GM23248 (cell line): ENCODE data around the gene ZC3H18. TPM values are rescaled to one million over a fixed set of nuclear protein-coding genes. Genes with fewer than 3 reads are reported as not detected.

Experiments
- DNase-seq: peaks from one replicate; pipeline ENCODE4 v3.0.0-alpha.2; 2015
- H2AFZ ChIP-seq: fragments of 200-600 bp; sonication (generic); 2 replicates; pipeline ENCODE4 v1.6.1; 2016; ENCODE audit warnings: antibody characterized with exemption
- H3F3A ChIP-seq: fragments of 200-600 bp; sonication (generic); 2 replicates; pipeline ENCODE4 v1.6.1; 2016; ENCODE audit warnings: mild to moderate bottlenecking, antibody characterized with exemption, mixed run types; ENCODE audit not compliant: insufficient read depth
- H3K27ac ChIP-seq: fragments of 200-600 bp; sonication (generic); 2 replicates; pipeline ENCODE4 v1.5.1; 2016; ENCODE audit warnings: mild to moderate bottlenecking
- H3K27me3 ChIP-seq: fragments of 200-600 bp; sonication (generic); replicated peaks from 2 replicates; pipeline ENCODE4 v1.6.1; 2016; ENCODE audit warnings: mild to moderate bottlenecking; ENCODE audit not compliant: insufficient read depth
- H3K36me3 ChIP-seq: fragments of 200-600 bp; sonication (generic); 2 replicates; pipeline ENCODE4 v1.6.1; 2016; ENCODE audit warnings: low read depth, mild to moderate bottlenecking
- H3K4me1 ChIP-seq: fragments of 200-600 bp; sonication (generic); 2 replicates; pipeline ENCODE4 v1.6.1; 2016; ENCODE audit warnings: mild to moderate bottlenecking; ENCODE audit not compliant: insufficient read depth
- H3K4me2 ChIP-seq: fragments of 200-600 bp; sonication (generic); one replicate; pipeline ENCODE4 v1.6.1; 2016; ENCODE audit warnings: mild to moderate bottlenecking; ENCODE audit not compliant: unreplicated experiment
- H3K4me3 ChIP-seq: fragments of 200-600 bp; sonication (generic); 2 replicates; pipeline ENCODE4 v1.5.1; 2016; ENCODE audit warnings: mild to moderate bottlenecking
- H3K79me2 ChIP-seq: fragments of 200-600 bp; sonication (generic); 2 replicates; pipeline ENCODE4 v1.6.1; 2016; ENCODE audit warnings: mild to moderate bottlenecking; ENCODE audit not compliant: insufficient read depth
- H3K9ac ChIP-seq: fragments of 200-600 bp; sonication (generic); 2 replicates; pipeline ENCODE4 v1.6.1; 2016; ENCODE audit warnings: mild to moderate bottlenecking
- H3K9me2 ChIP-seq: fragments of 200-600 bp; sonication (generic); 2 replicates; pipeline ENCODE4 v1.6.1; 2016; ENCODE audit warnings: mixed run types, mild to moderate bottlenecking, moderate library complexity; ENCODE audit not compliant: insufficient read depth
- H3K9me3 ChIP-seq: fragments of 200-600 bp; sonication (generic); one replicate; pipeline ENCODE4 v1.6.1; 2017; ENCODE audit warnings: low read depth
- H4K20me1 ChIP-seq: fragments of 200-600 bp; sonication (generic); 2 replicates; pipeline ENCODE4 v1.6.0; 2016; ENCODE audit not compliant: insufficient read depth
- EZH2 ChIP-seq: fragments of 200-600 bp; sonication (generic); IDR thresholded peaks from 2 replicates; pipeline ENCODE4 v1.6.1; 2018; ENCODE audit warnings: antibody characterized with exemption, mild to moderate bottlenecking; ENCODE audit not compliant: insufficient read depth, poor library complexity, severe bottlenecking
- EZH2phosphoT487 ChIP-seq: fragments of 200-600 bp; sonication (generic); IDR thresholded peaks from 2 replicates; pipeline ENCODE4 v1.6.1; 2018; ENCODE audit warnings: antibody characterized with exemption, moderate library complexity, mild to moderate bottlenecking, low read depth; ENCODE audit not compliant: insufficient read depth
- WGBS, 2 experiments: methylation state at CpG; one replicate each; pipeline ENCODE4 v1.1.6; 2015 to 2017; ENCODE audit warnings: low lambda C conversion rate in 2 of 2, low coverage in 1 of 2; ENCODE audit errors: missing lambda C conversion rate in 2 of 2; 5-methylcytosine and 5-hydroxymethylcytosine counted together
- in situ Hi-C: fragments of 300-500 bp; cut with MboI; formaldehyde crosslinking; loops from 2 replicates; pipeline ENCODE4 v1.15.0; 2020
- polyA plus RNA-seq: library from polyadenylated mRNA; unstranded; fragments of >200 nt; fragmentation: Nextera tagmentation; extraction: Ambion mirVana; gene quantifications from 2 replicates; pipeline ENCODE4 v1.2.1, GENCODE V29; 2016
- total RNA-seq: library from RNA; depleted of rRNA; stranded (reverse); fragments of >200 nt; shearing (Covaris generic); gene quantifications from 2 replicates; pipeline ENCODE4 v1.2.3, GENCODE V29; 2014

The ZC3H18 gene
- total and polyA plus RNA-seq, 2 experiments from 2014 or later = 9.7 to 24.9 TPM

GRCh38 chr16:88550246-88550661 lies 19.9 kb upstream of the ZC3H18 start:
- Histone ChIP-seq H3K27ac (no peak overlapping the region), H3K9me3 (no peaks in the 10 kb centered on the region), H3K27me3 (peaks cover 14% of the 10 kb centered on the region), H3K4me1 (no peaks in the 10 kb centered on the region), H3K9me2 (no peaks in the 10 kb centered on the region), H3F3A (no peaks in the 10 kb centered on the region), H3K79me2 (no peaks in the 10 kb centered on the region), H3K9ac (no peak overlapping the region), H4K20me1 (no peaks in the 10 kb centered on the region), H3K36me3 (no peaks in the 10 kb centered on the region), H2AFZ (no peak overlapping the region), H3K4me3 (no peak overlapping the region), H3K4me2 (no peak overlapping the region)
- 54 to 60% methylated on average over 16 of the region's 16 CpGs for WGBS, 2 experiments
- in situ Hi-C loops = no loop called here
- no peak for DNase-seq
- TF ChIP-seq EZH2 (no peak), EZH2phosphoT487 (no peak)

GRCh38 chr16:88552166-88552565 lies 18.0 kb upstream of the ZC3H18 start:
- in situ Hi-C loops = no loop called here
- H4K20me1 ChIP-seq = no peaks in the 10 kb centered on the region
- H2AFZ ChIP-seq = no peak overlapping the region
- no peak overlapping the region for H3K9ac ChIP-seq
- H3K79me2 ChIP-seq = no peaks in the 10 kb centered on the region
- no peak overlapping the region for H3K27ac ChIP-seq
- TF ChIP-seq EZH2phosphoT487 (no peak), EZH2 (no peak)
- H3F3A ChIP-seq = no peaks in the 10 kb centered on the region
- DNase-seq = no peak
- 72 to 81% methylated on average over 10 of the region's 10 CpGs for WGBS, 2 experiments
- no peaks in the 10 kb centered on the region for H3K9me3 ChIP-seq
- H3K4me2 ChIP-seq = no peak overlapping the region
- no peaks in the 10 kb centered on the region for H3K36me3 ChIP-seq
- H3K4me3 ChIP-seq = no peak overlapping the region
- no peaks in the 10 kb centered on the region for H3K4me1 ChIP-seq
- H3K9me2 ChIP-seq = no peaks in the 10 kb centered on the region
- peaks cover 15% of the 10 kb centered on the region for H3K27me3 ChIP-seq

- in situ Hi-C loops = no loop called here
- Histone ChIP-seq H3K9me2 (no peaks in the 10 kb centered on the region), H3K9ac (no peak overlapping the region), H3K79me2 (no peaks in the 10 kb centered on the region), H3K4me1 (no peaks in the 10 kb centered on the region), H3K27me3 (peaks cover 21% of the 10 kb centered on the region), H3K9me3 (no peaks in the 10 kb centered on the region), H3K4me3 (no peak overlapping the region), H3K27ac (no peak overlapping the region), H3F3A (no peaks in the 10 kb centered on the region), H3K4me2 (no peak overlapping the region), H2AFZ (no peak overlapping the region), H3K36me3 (no peaks in the 10 kb centered on the region), H4K20me1 (no peaks in the 10 kb centered on the region)
- 53 to 57% methylated on average over 13 of the region's 13 CpGs for WGBS, 2 experiments
- TF ChIP-seq EZH2phosphoT487 (no peak), EZH2 (no peak)
- DNase-seq = no peak
These were observed 17.4 kb upstream of the ZC3H18 start for GRCh38 chr16:88552815-88553214.

GRCh38 chr16:88553739-88554138 lies 16.5 kb upstream of the ZC3H18 start:
- no peak overlapping the region for H3K4me2 ChIP-seq
- no peak overlapping the region for H3K4me3 ChIP-seq
- DNase-seq = no peak
- H3K4me1 ChIP-seq = no peaks in the 10 kb centered on the region
- in situ Hi-C loops = no loop called here
- WGBS, 2 experiments = 59 to 62% methylated on average over 16 of the region's 16 CpGs
- no peaks in the 10 kb centered on the region for H3F3A ChIP-seq
- no peaks in the 10 kb centered on the region for H3K9me2 ChIP-seq
- TF ChIP-seq EZH2 (no peak), EZH2phosphoT487 (no peak)
- H3K79me2 ChIP-seq = no peaks in the 10 kb centered on the region
- no peaks in the 10 kb centered on the region for H3K9me3 ChIP-seq
- H3K9ac ChIP-seq = no peak overlapping the region
- no peaks in the 10 kb centered on the region for H3K36me3 ChIP-seq
- no peak overlapping the region for H3K27ac ChIP-seq
- peaks cover 21% of the 10 kb centered on the region for H3K27me3 ChIP-seq
- no peak overlapping the region for H2AFZ ChIP-seq
- no peaks in the 10 kb centered on the region for H4K20me1 ChIP-seq

- Histone ChIP-seq H3F3A (no peaks in the 10 kb centered on the region), H4K20me1 (no peaks in the 10 kb centered on the region), H3K27me3 (peaks cover 21% of the 10 kb centered on the region), H3K79me2 (no peaks in the 10 kb centered on the region), H3K9me3 (no peaks in the 10 kb centered on the region), H3K4me2 (no peak overlapping the region), H2AFZ (no peak overlapping the region), H3K9me2 (no peaks in the 10 kb centered on the region), H3K36me3 (no peaks in the 10 kb centered on the region), H3K27ac (no peak overlapping the region), H3K9ac (no peak overlapping the region), H3K4me1 (no peaks in the 10 kb centered on the region), H3K4me3 (no peak overlapping the region)
- no peak for DNase-seq
- in situ Hi-C loops = no loop called here
- 46 to 53% methylated on average over 13 to 15 of the region's 15 CpGs for WGBS, 2 experiments
- no peak for TF ChIP-seq EZH2
- no peak for TF ChIP-seq EZH2phosphoT487
These were observed 15.4 kb upstream of the ZC3H18 start for GRCh38 chr16:88554711-88555264.
